ENCODE measurements around the gene ZNF276.
"Not testable (repeated sequence)": the region's sequence is repeated elsewhere in the genome, so short reads cannot be mapped to it uniquely, and the experiment has no call there.

Gene ZNF276

GRCh38 chr16:89736554-89736953 is 15.2 kb downstream of the ZNF276 start:
- DNase-seq (ENCODE audit: low read depth in 2 of 3, low spot score in 1 of 3): no peak

GRCh38 chr16:89737341-89738071 is 16.2 kb downstream of the ZNF276 start:
- no peak for DNase-seq (ENCODE audit: low read depth in 2 of 3, low spot score in 1 of 3)

GRCh38 chr16:89738072-89738377 is 16.7 kb downstream of the ZNF276 start:
- no peak for DNase-seq (ENCODE audit: low read depth in 2 of 3, low spot score in 1 of 3)

- DNase-seq (ENCODE audit: low read depth in 2 of 3, low spot score in 1 of 3): no peak
Observed at GRCh38 chr16:89738538-89739317, 17.4 kb downstream of the ZNF276 start.

GRCh38 chr16:89739383-89739782 is 18.0 kb downstream of the ZNF276 start:
- no peak for DNase-seq (ENCODE audit: low read depth in 2 of 3, low spot score in 1 of 3)

GRCh38 chr16:89741342-89742014 is 20.1 kb downstream of the ZNF276 start:
- no peak for DNase-seq (ENCODE audit: low read depth in 2 of 3, low spot score in 1 of 3)

GRCh38 chr16:89742948-89743347 is 21.6 kb downstream of the ZNF276 start:
- DNase-seq (ENCODE audit: low read depth in 2 of 3, low spot score in 1 of 3): no peak

GRCh38 chr16:89744813-89745212 is 23.5 kb downstream of the ZNF276 start:
- no peak for DNase-seq (ENCODE audit: low read depth in 2 of 3, low spot score in 1 of 3)

GRCh38 chr16:89746043-89746442 is 24.7 kb downstream of the ZNF276 start:
- no peak for DNase-seq (ENCODE audit: low read depth in 2 of 3, low spot score in 1 of 3)

GRCh38 chr16:89748076-89748475 is 26.7 kb downstream of the ZNF276 start:
- DNase-seq (ENCODE audit: low read depth in 2 of 3, low spot score in 1 of 3): no peak

GRCh38 chr16:89748921-89749320 is 27.6 kb downstream of the ZNF276 start:
- DNase-seq (ENCODE audit: low read depth in 2 of 3, low spot score in 1 of 3): no peak

GRCh38 chr16:89749637-89750036 is 28.3 kb downstream of the ZNF276 start:
- no peak for DNase-seq (ENCODE audit: low read depth in 2 of 3, low spot score in 1 of 3)

GRCh38 chr16:89759746-89760340 is 38.5 kb downstream of the ZNF276 start:
- DNase-seq (ENCODE audit: low read depth in 2 of 3, low spot score in 1 of 3): no peak

GRCh38 chr16:89761304-89761922 is 40.1 kb downstream of the ZNF276 start:
- DNase-seq (ENCODE audit: low read depth in 2 of 3, low spot score in 1 of 3): no peak

- peak in 2 of 3 donors; percentile 29 to 36 for DNase-seq (ENCODE audit: low read depth in 2 of 3, low spot score in 1 of 3)
Observed at GRCh38 chr16:89764711-89765201, 43.4 kb downstream of the ZNF276 start.

GRCh38 chr16:89765292-89765830 is 44.0 kb downstream of the ZNF276 start:
- DNase-seq (ENCODE audit: low read depth in 2 of 3, low spot score in 1 of 3): no peak

- no peak for DNase-seq (ENCODE audit: low read depth in 2 of 3, low spot score in 1 of 3)
Observed at GRCh38 chr16:89770367-89770766, 49.0 kb downstream of the ZNF276 start.

- no peak for DNase-seq (ENCODE audit: low read depth in 2 of 3, low spot score in 1 of 3)
Observed at GRCh38 chr16:89775223-89775622, 53.9 kb downstream of the ZNF276 start.

- not testable (repeated sequence) for DNase-seq (ENCODE audit: low read depth in 2 of 3, low spot score in 1 of 3)
Observed at GRCh38 chr16:89778211-89778610, 56.9 kb downstream of the ZNF276 start.

GRCh38 chr16:89779231-89779908 is 58.0 kb downstream of the ZNF276 start:
- no peak for DNase-seq (ENCODE audit: low read depth in 2 of 3, low spot score in 1 of 3)

Data from stimulated activated CD4-positive, alpha-beta T cell treated with anti-CD3 and anti-CD28 coated beads, Interleukin-12 subunit alpha, Interleukin-12 subunit beta, amount 100 ng/mL, for 48 hours (primary cell).